ENCODE data around the gene CPVL.

Gene CPVL

GRCh38 chr7:28990200-28990960 lies 156.0 kb downstream of the CPVL start:
- FAIRE-seq = no peak
- no peak for DNase-seq (ENCODE audit: insufficient read length)
- TF ChIP-seq POLR2AphosphoS5 (IDR thresholded peaks at IDR 0.05; ENCODE audit: low read depth, low read length) (no peak), POLR2A (IDR thresholded peaks at IDR 0.05; ENCODE audit: low read depth, low read length) (no peak), TAF1 (IDR thresholded peaks at IDR 0.05; ENCODE audit: borderline replicate concordance, low read depth, low read length) (no peak)

DNA sequence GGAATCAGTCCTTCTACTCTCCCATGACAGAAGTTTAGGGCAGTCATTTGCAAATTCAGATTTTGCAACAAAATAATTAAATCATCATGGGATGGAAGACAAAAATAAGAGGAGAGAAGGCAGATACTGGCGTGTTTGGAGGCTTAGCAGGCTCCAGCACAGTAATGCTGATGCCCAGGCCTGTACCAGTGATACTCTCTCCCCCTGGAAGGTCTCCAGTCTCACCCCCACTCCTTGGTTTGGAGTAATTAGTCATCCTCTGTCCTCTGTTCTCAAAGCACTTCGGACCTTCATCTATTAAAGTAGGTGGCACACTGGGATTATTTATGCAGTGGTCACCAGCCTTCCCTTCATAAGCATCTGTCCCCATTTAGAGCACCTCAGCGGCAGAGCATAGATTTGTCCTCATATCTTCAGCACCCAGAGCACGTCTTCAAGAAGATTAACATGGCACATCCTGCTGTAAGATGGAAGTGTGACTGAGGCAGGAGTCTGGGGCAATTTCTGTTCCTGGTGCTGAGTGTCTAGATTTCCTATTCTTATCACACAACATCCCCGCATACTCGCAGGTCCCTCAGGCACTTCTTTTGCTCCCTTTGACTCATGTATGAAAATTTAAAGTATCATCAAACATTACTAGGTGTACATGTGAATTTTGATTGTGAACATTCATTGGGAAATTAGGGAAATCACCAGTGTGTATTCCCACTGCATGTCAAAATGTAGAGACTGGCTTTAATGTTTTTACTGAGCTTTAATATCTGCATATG lies 156.9 kb downstream of the CPVL start:
- FAIRE-seq = no peak
- no peak for DNase-seq (ENCODE audit: insufficient read length)
- TF ChIP-seq POLR2A (IDR thresholded peaks at IDR 0.05; ENCODE audit: low read depth, low read length) = no peak
- TF ChIP-seq POLR2AphosphoS5 (IDR thresholded peaks at IDR 0.05; ENCODE audit: low read depth, low read length) = no peak
- no peak for TF ChIP-seq TAF1 (IDR thresholded peaks at IDR 0.05; ENCODE audit: borderline replicate concordance, low read depth, low read length)

GRCh38 chr7:28988810-28989209 lies 157.5 kb downstream of the CPVL start:
- DNase-seq (ENCODE audit: insufficient read length) = no peak
- FAIRE-seq = no peak
- TF ChIP-seq POLR2A (IDR thresholded peaks at IDR 0.05; ENCODE audit: low read depth, low read length) (no peak), POLR2AphosphoS5 (IDR thresholded peaks at IDR 0.05; ENCODE audit: low read depth, low read length) (no peak), TAF1 (IDR thresholded peaks at IDR 0.05; ENCODE audit: borderline replicate concordance, low read depth, low read length) (no peak)

DNA sequence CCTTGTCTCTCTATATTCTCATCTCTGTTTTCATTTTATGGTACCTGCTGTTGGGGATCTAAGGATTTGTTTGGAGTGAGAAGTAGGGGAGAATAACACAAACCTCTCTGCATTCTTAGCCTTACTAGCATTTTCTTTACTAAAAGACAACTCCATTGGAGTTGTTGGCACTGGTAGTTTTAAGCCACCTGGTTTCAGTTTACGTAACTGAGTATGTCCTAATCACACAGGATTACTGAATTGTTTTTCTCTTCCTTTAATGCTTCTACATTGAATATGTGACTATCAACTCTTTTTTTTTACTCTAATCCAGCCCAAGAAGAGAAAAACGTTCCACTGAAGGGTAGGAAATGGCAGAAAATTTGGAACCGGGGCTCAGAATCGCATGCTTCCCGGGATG lies 158.2 kb downstream of the CPVL start:
- TF ChIP-seq TAF1 (IDR thresholded peaks at IDR 0.05; ENCODE audit: borderline replicate concordance, low read depth, low read length) (no peak), POLR2A (IDR thresholded peaks at IDR 0.05; ENCODE audit: low read depth, low read length) (no peak), POLR2AphosphoS5 (IDR thresholded peaks at IDR 0.05; ENCODE audit: low read depth, low read length) (no peak)
- FAIRE-seq (no peak), DNase-seq (ENCODE audit: insufficient read length) (no peak)

- DNase-seq (ENCODE audit: insufficient read length) = no peak
- no peak for TF ChIP-seq POLR2A (IDR thresholded peaks at IDR 0.05; ENCODE audit: low read depth, low read length)
- no peak for TF ChIP-seq TAF1 (IDR thresholded peaks at IDR 0.05; ENCODE audit: borderline replicate concordance, low read depth, low read length)
- TF ChIP-seq POLR2AphosphoS5 (IDR thresholded peaks at IDR 0.05; ENCODE audit: low read depth, low read length) = no peak
- no peak for FAIRE-seq
Observed at GRCh38 chr7:28986765-28987110, 159.6 kb downstream of the CPVL start.

DNA sequence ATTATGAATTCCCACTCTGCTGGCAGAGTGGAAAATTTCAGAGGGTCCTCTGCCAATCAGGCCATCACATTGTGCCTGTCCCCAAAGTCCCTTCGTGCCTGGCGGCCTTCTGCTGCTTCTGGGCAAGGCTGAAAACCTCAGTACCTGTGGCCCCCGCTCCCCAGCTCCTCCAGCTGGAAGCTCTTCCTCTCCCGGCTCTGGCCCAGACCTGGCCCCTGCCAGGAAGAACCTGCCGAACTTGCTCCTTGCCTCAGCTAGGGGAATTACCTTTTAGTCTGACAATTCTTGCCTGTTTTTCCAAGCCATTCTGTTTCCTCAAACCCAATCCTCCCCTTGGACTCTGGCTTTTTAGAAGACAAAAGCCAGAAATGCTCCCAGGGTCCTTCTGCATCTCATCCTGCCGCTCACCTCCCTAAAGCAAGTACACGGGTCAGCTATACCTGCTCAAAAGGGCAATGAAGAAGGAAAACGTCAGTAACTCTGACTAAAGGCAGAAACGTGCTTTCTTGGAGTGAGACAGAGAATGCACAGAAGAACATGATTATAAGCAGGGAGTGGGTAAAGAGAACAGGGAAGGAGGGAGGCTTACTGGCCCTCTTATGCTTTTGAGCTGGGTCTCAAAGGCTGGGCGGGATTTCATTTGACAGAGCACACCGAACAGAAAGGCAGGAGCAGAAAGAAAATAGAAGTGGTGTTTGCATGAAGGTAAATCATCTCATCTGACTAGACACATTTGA lies 160.1 kb downstream of the CPVL start:
- TF ChIP-seq POLR2AphosphoS5 (IDR thresholded peaks at IDR 0.05; ENCODE audit: low read depth, low read length) (no peak), TAF1 (IDR thresholded peaks at IDR 0.05; ENCODE audit: borderline replicate concordance, low read depth, low read length) (no peak), POLR2A (IDR thresholded peaks at IDR 0.05; ENCODE audit: low read depth, low read length) (no peak)
- no peak for DNase-seq (ENCODE audit: insufficient read length)
- no peak for FAIRE-seq

DNA sequence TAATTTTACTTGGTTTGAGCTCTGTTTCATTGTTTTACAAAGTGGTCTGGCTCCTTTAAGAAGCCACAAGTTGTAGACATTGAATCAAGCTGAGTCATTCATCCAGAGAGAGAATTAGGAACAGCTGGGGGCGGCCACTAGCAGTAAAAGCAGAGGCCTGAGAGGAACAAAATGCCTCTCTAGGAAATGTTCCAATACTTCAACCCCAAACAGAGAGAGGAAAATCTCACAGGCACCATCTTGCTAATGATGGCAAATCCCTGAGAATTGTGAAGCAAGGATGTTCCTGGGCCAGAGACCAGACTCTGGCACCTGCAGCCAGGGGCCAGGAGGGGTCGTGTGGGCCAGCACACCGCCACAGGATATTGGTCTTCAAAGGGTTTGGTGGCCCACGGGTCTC lies 161.7 kb downstream of the CPVL start:
- TF ChIP-seq POLR2A (IDR thresholded peaks at IDR 0.05; ENCODE audit: low read depth, low read length) (no peak), TAF1 (IDR thresholded peaks at IDR 0.05; ENCODE audit: borderline replicate concordance, low read depth, low read length) (no peak), POLR2AphosphoS5 (IDR thresholded peaks at IDR 0.05; ENCODE audit: low read depth, low read length) (no peak)
- DNase-seq (ENCODE audit: insufficient read length) (no peak), FAIRE-seq (no peak)

- FAIRE-seq (no peak), DNase-seq (ENCODE audit: insufficient read length) (no peak)
- no peak for TF ChIP-seq POLR2A (IDR thresholded peaks at IDR 0.05; ENCODE audit: low read depth, low read length)
Observed at GRCh38 chr7:28984217-28984616, 162.1 kb downstream of the CPVL start.

GRCh38 chr7:28983396-28984190 lies 162.7 kb downstream of the CPVL start:
- TF ChIP-seq POLR2AphosphoS5 (IDR thresholded peaks at IDR 0.05; ENCODE audit: low read depth, low read length) (no peak), TAF1 (IDR thresholded peaks at IDR 0.05; ENCODE audit: borderline replicate concordance, low read depth, low read length) (no peak), POLR2A (IDR thresholded peaks at IDR 0.05; ENCODE audit: low read depth, low read length) (no peak)
- FAIRE-seq (no peak), DNase-seq (ENCODE audit: insufficient read length) (no peak)

GRCh38 chr7:28981161-28981465 lies 165.2 kb downstream of the CPVL start:
- TF ChIP-seq POLR2AphosphoS5 (IDR thresholded peaks at IDR 0.05; ENCODE audit: low read depth, low read length) (no peak), POLR2A (IDR thresholded peaks at IDR 0.05; ENCODE audit: low read depth, low read length) (no peak), TAF1 (IDR thresholded peaks at IDR 0.05; ENCODE audit: borderline replicate concordance, low read depth, low read length) (no peak)
- DNase-seq (ENCODE audit: insufficient read length) (no peak), FAIRE-seq (no peak)

All from GM12892 (cell line).